ENCODE measurements around the gene FAT2.
A peak's percentile ranks its signal among the peaks of the same experiment; 100 is the strongest.

Gene FAT2

GRCh38 chr5:151577566-151577965 lies 13.6 kb downstream of the FAT2 start:
- Mint-ChIP-seq H3K4me1 (peaks cover 10% of the 10 kb centered on the region), H3K4me3 (no peak overlapping the region), H3K9me3 (no peaks in the 10 kb centered on the region), H3K27ac (no peak overlapping the region), H3K36me3 (ENCODE audit: low read depth) (no peaks in the 10 kb centered on the region), H3K27me3 (ENCODE audit: low read depth) (peaks cover 14% of the 10 kb centered on the region)
- TF ChIP-seq, protein P1, sequence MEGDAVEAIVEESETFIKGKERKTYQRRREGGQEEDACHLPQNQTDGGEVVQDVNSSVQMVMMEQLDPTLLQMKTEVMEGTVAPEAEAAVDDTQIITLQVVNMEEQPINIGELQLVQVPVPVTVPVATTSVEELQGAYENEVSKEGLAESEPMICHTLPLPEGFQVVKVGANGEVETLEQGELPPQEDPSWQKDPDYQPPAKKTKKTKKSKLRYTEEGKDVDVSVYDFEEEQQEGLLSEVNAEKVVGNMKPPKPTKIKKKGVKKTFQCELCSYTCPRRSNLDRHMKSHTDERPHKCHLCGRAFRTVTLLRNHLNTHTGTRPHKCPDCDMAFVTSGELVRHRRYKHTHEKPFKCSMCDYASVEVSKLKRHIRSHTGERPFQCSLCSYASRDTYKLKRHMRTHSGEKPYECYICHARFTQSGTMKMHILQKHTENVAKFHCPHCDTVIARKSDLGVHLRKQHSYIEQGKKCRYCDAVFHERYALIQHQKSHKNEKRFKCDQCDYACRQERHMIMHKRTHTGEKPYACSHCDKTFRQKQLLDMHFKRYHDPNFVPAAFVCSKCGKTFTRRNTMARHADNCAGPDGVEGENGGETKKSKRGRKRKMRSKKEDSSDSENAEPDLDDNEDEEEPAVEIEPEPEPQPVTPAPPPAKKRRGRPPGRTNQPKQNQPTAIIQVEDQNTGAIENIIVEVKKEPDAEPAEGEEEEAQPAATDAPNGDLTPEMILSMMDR (IDR thresholded peaks at IDR 0.05; ENCODE audit: unreplicated experiment in 3 of 3), result no peak

DNA sequence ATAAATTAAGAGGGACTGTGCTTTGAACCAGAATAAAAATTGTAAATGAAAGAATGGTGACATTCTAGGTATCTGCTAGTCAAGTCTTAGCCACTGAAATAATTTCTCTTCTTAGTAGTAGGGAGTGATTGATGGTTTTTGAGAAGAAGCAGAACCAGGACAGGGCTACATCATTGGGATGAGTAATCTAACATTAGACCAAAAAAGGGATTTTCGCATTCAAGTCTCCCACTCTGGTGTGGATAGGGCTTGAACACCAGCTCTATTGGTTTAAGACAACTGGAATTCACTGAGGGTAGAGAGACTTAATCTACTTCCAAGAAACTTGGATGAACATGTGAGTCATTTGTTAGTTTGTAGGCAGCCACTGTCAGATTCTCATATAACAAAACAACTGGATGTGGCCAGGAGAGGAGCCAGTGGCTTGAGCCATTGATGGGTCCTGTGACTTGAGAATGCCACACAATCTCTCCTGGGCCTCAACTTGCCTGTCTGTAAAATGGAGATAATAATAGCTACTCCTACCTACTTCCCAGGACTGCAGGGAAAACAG lies 16.6 kb downstream of the FAT2 start:
- no peaks in the 10 kb centered on the region for H3K36me3 Mint-ChIP-seq (ENCODE audit: low read depth)
- TF ChIP-seq, protein P1 (IDR thresholded peaks at IDR 0.05; ENCODE audit: unreplicated experiment in 3 of 3), result no peak
- H3K27ac Mint-ChIP-seq, result no peak overlapping the region
- H3K4me1 Mint-ChIP-seq, result no peaks in the 10 kb centered on the region
- no peaks in the 10 kb centered on the region for H3K9me3 Mint-ChIP-seq
- H3K4me3 Mint-ChIP-seq, result no peak overlapping the region
- H3K27me3 Mint-ChIP-seq (ENCODE audit: low read depth), result peaks cover 3% of the 10 kb centered on the region

GRCh38 chr5:151572657-151573368 lies 18.3 kb downstream of the FAT2 start:
- no peak overlapping the region for H3K4me3 Mint-ChIP-seq
- H3K4me1 Mint-ChIP-seq, result peaks cover 6% of the 10 kb centered on the region
- H3K9me3 Mint-ChIP-seq, result no peaks in the 10 kb centered on the region
- no peaks in the 10 kb centered on the region for H3K36me3 Mint-ChIP-seq (ENCODE audit: low read depth)
- TF ChIP-seq, protein P1 (IDR thresholded peaks at IDR 0.05; ENCODE audit: unreplicated experiment in 3 of 3), result no peak
- H3K27me3 Mint-ChIP-seq (ENCODE audit: low read depth), result no peaks in the 10 kb centered on the region
- H3K27ac Mint-ChIP-seq, result no peak overlapping the region

- Mint-ChIP-seq H3K27me3 (ENCODE audit: low read depth) (no peaks in the 10 kb centered on the region), H3K36me3 (ENCODE audit: low read depth) (no peaks in the 10 kb centered on the region), H3K4me1 (peaks cover 6% of the 10 kb centered on the region)
Measured at GRCh38 chr5:151571270-151572173, 19.6 kb downstream of the FAT2 start.

GRCh38 chr5:151570512-151571269 lies 20.4 kb downstream of the FAT2 start:
- Mint-ChIP-seq H3K9me3 (no peaks in the 10 kb centered on the region), H3K4me1 (peaks cover 6% of the 10 kb centered on the region), H3K36me3 (ENCODE audit: low read depth) (no peaks in the 10 kb centered on the region), H3K27ac (peak overlapping the region in 1 of 3 experiments; percentile 13), H3K27me3 (ENCODE audit: low read depth) (no peaks in the 10 kb centered on the region), H3K4me3 (no peak overlapping the region)
- TF ChIP-seq, protein P1 (IDR thresholded peaks at IDR 0.05; ENCODE audit: unreplicated experiment in 3 of 3), result no peak

More at GRCh38 chr5:151571270-151572173, 19.6 kb downstream of the FAT2 start:
- no peak overlapping the region for H3K4me3 Mint-ChIP-seq
- TF ChIP-seq, protein P1 (IDR thresholded peaks at IDR 0.05; ENCODE audit: unreplicated experiment in 3 of 3), result no peak
- H3K9me3 Mint-ChIP-seq, result no peaks in the 10 kb centered on the region
- H3K27ac Mint-ChIP-seq, result no peak overlapping the region

Measured in nephron (organoid).